ENCODE data around the gene NREP. TPM values are rescaled to one million over a fixed set of nuclear protein-coding genes. Genes with fewer than 3 reads are reported as not detected.

The NREP gene
- total RNA-seq, 1 donor from 2014 or later = 14.7 TPM

DNA sequence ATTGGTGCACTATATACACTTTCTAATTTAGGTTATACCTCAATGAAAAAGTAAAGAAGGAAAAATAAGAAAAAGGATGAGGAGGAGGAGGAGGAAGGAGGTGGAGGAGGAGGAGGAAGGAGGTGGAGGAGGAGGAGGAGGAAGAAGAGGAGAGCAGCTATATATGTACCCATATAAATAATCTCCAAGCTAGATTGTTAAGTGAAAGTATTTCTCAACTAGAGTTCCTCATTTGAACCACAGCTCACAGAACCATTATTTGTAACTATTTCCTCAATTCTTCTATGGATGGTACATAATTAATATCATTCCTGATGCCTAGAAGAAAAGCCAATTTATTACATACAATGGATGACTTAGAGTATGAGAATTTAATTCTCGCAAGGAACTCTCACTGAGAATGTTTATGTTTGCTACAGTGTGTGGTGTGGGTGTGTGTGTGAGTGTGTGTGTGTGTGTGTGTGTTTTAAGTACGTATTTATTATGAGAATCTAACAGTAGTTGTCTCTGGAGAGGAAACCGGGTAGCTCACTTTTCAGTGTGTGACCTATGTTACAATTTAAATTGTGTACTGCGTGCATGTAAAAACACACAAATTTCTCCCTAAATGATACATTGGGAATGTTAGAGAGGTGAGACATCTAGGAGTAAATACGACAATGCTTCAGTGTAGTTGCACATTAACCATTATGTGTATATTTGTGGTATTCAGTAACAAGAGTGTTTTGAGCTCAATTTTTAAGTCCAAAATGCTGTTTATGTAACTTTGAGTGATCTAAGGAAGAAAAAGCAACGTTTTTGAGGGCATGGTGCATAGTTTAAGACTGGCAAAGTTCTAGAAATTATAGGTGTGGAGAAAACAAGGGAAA is 20.2 kb upstream of the NREP start:
- H3K27ac Mint-ChIP-seq = no peak overlapping the region
- H3K9me3 Mint-ChIP-seq = no peaks in the 10 kb centered on the region
- H3K4me3 Mint-ChIP-seq = no peak overlapping the region
- peaks cover 13% of the 10 kb centered on the region for H3K27me3 Mint-ChIP-seq
- TF ChIP-seq, protein P1, sequence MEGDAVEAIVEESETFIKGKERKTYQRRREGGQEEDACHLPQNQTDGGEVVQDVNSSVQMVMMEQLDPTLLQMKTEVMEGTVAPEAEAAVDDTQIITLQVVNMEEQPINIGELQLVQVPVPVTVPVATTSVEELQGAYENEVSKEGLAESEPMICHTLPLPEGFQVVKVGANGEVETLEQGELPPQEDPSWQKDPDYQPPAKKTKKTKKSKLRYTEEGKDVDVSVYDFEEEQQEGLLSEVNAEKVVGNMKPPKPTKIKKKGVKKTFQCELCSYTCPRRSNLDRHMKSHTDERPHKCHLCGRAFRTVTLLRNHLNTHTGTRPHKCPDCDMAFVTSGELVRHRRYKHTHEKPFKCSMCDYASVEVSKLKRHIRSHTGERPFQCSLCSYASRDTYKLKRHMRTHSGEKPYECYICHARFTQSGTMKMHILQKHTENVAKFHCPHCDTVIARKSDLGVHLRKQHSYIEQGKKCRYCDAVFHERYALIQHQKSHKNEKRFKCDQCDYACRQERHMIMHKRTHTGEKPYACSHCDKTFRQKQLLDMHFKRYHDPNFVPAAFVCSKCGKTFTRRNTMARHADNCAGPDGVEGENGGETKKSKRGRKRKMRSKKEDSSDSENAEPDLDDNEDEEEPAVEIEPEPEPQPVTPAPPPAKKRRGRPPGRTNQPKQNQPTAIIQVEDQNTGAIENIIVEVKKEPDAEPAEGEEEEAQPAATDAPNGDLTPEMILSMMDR (IDR thresholded peaks at IDR 0.05) = no peak
- intact Hi-C loops (cut with micrococcal nuclease) = no loop called here
- DNase-seq (no peak), ATAC-seq (ENCODE audit: low read depth) (no peak)
- H3K36me3 Mint-ChIP-seq (ENCODE audit: low read depth) = no peaks in the 10 kb centered on the region
- H3K4me1 Mint-ChIP-seq = no peaks in the 10 kb centered on the region
- CTCF ChIA-PET = no interaction called here
- POLR2A ChIA-PET = no interaction called here

DNA sequence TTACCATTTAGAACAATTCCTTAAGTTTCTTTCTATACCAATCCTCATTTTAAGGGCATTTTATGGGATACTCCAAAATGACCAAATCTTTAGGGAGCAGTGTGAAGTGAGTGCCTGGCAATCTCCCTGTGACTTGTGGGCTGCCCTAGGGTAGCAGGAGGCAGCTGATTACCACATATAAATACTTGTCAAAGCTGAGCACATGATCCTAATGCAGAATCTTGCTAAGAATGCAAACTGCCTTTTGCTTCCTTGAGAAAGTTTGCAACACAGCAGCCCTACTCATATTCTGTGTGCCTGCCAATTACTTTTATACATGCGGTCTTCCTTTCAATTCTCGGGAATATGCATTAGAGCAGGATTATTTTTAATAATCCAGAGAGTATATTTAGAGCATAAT is 18.2 kb upstream of the NREP start:
- DNase-seq (no peak), ATAC-seq (ENCODE audit: low read depth) (no peak)
- Mint-ChIP-seq H3K27ac (no peak overlapping the region), H3K4me3 (no peak overlapping the region), H3K9me3 (no peaks in the 10 kb centered on the region), H3K27me3 (peaks cover 13% of the 10 kb centered on the region), H3K36me3 (ENCODE audit: low read depth) (no peaks in the 10 kb centered on the region), H3K4me1 (no peaks in the 10 kb centered on the region)
- intact Hi-C loops (cut with micrococcal nuclease) = no loop called here
- TF ChIP-seq, protein P1 (IDR thresholded peaks at IDR 0.05) = no peak
- CTCF ChIA-PET = no interaction called here
- POLR2A ChIA-PET = no interaction called here

DNA sequence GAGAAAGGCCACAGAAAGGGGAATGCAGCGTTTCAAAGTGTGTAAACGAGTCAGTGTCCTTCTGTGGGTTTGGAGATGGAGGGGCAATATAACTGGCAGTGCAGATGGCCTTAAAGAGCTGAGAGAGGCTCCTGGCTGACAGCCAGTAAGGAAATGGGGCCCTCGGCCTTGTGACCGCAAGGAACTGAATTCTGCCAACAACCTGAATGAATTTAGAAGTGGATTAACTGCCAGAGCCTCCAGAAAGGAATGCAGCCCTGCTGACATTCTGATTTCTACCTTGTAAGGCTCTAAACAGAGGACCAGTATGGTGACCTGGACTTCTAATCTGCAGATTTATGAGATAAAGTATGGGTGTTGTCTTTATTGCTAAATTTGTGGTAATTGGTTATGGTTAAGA is 17.5 kb upstream of the NREP start:
- TF ChIP-seq, protein P1 (IDR thresholded peaks at IDR 0.05) = no peak
- no peaks in the 10 kb centered on the region for H3K4me1 Mint-ChIP-seq
- H3K27me3 Mint-ChIP-seq = peaks cover 13% of the 10 kb centered on the region
- no peaks in the 10 kb centered on the region for H3K9me3 Mint-ChIP-seq
- ChIA-PET CTCF (no interaction called here), POLR2A (no interaction called here)
- H3K36me3 Mint-ChIP-seq (ENCODE audit: low read depth) = no peaks in the 10 kb centered on the region
- DNase-seq = no peak
- intact Hi-C loops (cut with micrococcal nuclease) = no loop called here
- no peak overlapping the region for H3K27ac Mint-ChIP-seq
- ATAC-seq (ENCODE audit: low read depth) = no peak
- no peak overlapping the region for H3K4me3 Mint-ChIP-seq

DNA sequence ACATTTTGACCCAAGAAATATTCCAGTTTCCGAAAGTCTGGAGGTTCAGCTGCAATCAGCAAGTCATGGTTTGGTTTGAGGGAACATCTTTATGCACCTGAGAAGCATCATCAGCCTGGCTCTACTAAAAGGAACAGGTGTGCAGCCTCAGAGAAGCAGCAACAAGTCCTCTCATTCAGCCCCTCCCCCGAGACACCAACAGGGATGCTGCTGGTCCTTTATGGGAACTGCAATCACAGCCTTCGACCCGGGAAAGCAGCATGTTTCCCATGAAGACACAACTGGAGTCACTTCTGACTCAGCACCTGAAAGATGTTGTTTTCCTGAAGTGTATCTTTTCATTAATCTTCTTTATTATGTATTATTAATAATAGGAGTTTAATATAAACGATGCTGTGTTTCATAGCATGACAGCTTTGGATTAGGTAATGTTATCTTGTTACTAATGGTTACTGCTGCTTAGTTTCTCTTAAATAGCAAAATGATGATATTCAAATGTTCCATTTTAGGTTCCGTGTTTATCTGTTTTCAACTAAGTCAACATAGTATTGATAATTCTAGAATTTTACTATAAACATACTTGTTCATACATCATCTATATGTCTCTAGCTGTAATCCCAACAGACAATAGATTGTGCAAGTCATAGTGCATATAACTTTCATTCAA is 15.6 kb upstream of the NREP start:
- H3K36me3 Mint-ChIP-seq (ENCODE audit: low read depth) = no peaks in the 10 kb centered on the region
- H3K4me3 Mint-ChIP-seq = no peak overlapping the region
- TF ChIP-seq, protein P1 (IDR thresholded peaks at IDR 0.05) = no peak
- POLR2A ChIA-PET = no interaction called here
- no peak for DNase-seq
- no peak overlapping the region for H3K27ac Mint-ChIP-seq
- ATAC-seq (ENCODE audit: low read depth) = no peak
- peaks cover 3% of the 10 kb centered on the region for H3K9me3 Mint-ChIP-seq
- H3K4me1 Mint-ChIP-seq = no peaks in the 10 kb centered on the region
- intact Hi-C loops (cut with micrococcal nuclease) = no loop called here
- CTCF ChIA-PET = interaction anchor here (1.2 kb wide), 1 partner anchor 15 kb away, joined by 4 read pairs; the partner anchor contains the start of gene NREP
- H3K27me3 Mint-ChIP-seq = peaks cover 22% of the 10 kb centered on the region

DNA sequence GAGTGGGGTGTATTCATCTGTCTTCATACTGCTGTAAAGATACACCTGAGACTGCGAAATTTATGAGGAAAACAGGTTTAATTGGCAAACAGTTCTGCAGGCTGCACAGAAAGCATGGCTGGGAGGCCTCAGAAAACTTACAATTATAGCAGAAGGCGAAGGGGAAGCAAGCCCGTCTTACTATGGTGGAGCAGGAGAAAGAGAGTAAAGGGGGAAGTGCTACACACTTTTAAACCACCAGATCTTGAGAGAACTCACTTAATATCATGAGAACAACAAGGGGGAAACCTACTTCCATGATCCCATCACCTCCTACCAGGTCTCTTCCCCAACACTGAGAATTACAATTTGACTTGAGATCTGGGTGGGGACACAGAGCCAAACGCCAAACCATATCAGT is 12.5 kb upstream of the NREP start:
- ChIA-PET CTCF (no interaction called here), POLR2A (no interaction called here)
- H3K27ac Mint-ChIP-seq = no peak overlapping the region
- no peaks in the 10 kb centered on the region for H3K4me1 Mint-ChIP-seq
- H3K4me3 Mint-ChIP-seq = no peak overlapping the region
- no peaks in the 10 kb centered on the region for H3K36me3 Mint-ChIP-seq (ENCODE audit: low read depth)
- no peak for ATAC-seq (ENCODE audit: low read depth)
- intact Hi-C loops (cut with micrococcal nuclease) = no loop called here
- H3K9me3 Mint-ChIP-seq = peaks cover 3% of the 10 kb centered on the region
- DNase-seq = no peak
- TF ChIP-seq, protein P1 (IDR thresholded peaks at IDR 0.05) = no peak
- peaks cover 14% of the 10 kb centered on the region for H3K27me3 Mint-ChIP-seq

All from activated B cell treated with CpG ODN at 0.5 μM for 24 hours (primary cell).